HCT116 (cell line): ENCODE data around the gene SH2D6.
A peak's percentile ranks its signal among the peaks of the same experiment; 100 is the strongest.

Experiments used
- EGR1 ChIP-seq: IDR thresholded peaks from 2 replicates; pipeline ENCODE4 v1.6.1; 2012; ENCODE audit warnings: low read depth
- MAX ChIP-seq: IDR thresholded peaks from 2 replicates; pipeline ENCODE4 v1.6.1; 2012
- POLR2AphosphoS5 ChIP-seq: IDR thresholded peaks from 2 replicates; pipeline ENCODE4 v1.6.1; 2011; ENCODE audit warnings: mild to moderate bottlenecking, low read depth, low read length, moderate library complexity
- SIN3A ChIP-seq: IDR thresholded peaks from 2 replicates; pipeline ENCODE4 v1.6.1; 2012; ENCODE audit warnings: low read depth
- SRF ChIP-seq: IDR thresholded peaks from 2 replicates; pipeline ENCODE4 v1.6.1; 2012; ENCODE audit warnings: low read depth
- YY1 ChIP-seq: IDR thresholded peaks from 2 replicates; pipeline ENCODE4 v1.6.1; 2011; ENCODE audit warnings: low read length, low read depth, moderate library complexity, mild to moderate bottlenecking; ENCODE audit not compliant: insufficient replicate concordance; ENCODE audit errors: extremely low read depth
- TF ChIP-seq, protein P1 (sequence below), 3 experiments: fragments of 200-600 bp in 1 of 3; sonication (generic) in 1 of 3; IDR thresholded peaks in 2 of 3; conservative IDR thresholded peaks in 1 of 3; 2 replicates each; pipeline ENCODE4 v1.5.1; 2012 to 2017; ENCODE audit warnings: low read depth in 2 of 3, low read length in 2 of 3, antibody characterized with exemption in 1 of 3, borderline replicate concordance in 1 of 3, control low read depth in 1 of 3, mild to moderate bottlenecking in 1 of 3, mixed read lengths in 1 of 3, mixed run types in 1 of 3, moderate library complexity in 1 of 3; ENCODE audit not compliant: insufficient read depth in 1 of 3

GRCh38 chr2:85398426-85399182, 19.9 kb upstream of the SH2D6 start:
- TF ChIP-seq SRF (no peak), SIN3A (no peak), MAX (no peak), EGR1 (no peak), POLR2AphosphoS5 (0 out of 2 replicates have a peak, but pooled peaks have one; percentile 6), YY1 (no peak)
- TF ChIP-seq, protein P1, sequence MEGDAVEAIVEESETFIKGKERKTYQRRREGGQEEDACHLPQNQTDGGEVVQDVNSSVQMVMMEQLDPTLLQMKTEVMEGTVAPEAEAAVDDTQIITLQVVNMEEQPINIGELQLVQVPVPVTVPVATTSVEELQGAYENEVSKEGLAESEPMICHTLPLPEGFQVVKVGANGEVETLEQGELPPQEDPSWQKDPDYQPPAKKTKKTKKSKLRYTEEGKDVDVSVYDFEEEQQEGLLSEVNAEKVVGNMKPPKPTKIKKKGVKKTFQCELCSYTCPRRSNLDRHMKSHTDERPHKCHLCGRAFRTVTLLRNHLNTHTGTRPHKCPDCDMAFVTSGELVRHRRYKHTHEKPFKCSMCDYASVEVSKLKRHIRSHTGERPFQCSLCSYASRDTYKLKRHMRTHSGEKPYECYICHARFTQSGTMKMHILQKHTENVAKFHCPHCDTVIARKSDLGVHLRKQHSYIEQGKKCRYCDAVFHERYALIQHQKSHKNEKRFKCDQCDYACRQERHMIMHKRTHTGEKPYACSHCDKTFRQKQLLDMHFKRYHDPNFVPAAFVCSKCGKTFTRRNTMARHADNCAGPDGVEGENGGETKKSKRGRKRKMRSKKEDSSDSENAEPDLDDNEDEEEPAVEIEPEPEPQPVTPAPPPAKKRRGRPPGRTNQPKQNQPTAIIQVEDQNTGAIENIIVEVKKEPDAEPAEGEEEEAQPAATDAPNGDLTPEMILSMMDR (IDR thresholded peaks at IDR 0.05 in 2 of 3, conservative IDR thresholded peaks at IDR 0.05 in 1 of 3; ENCODE audit: borderline replicate concordance in 1 of 3, insufficient read depth in 1 of 3, low read depth in 2 of 3, low read length in 2 of 3): no peak
